ENCODE data around the gene ZNF394. TPM values are rescaled to one million over a fixed set of nuclear protein-coding genes. Genes with fewer than 3 reads are reported as not detected.
"Not testable (repeated sequence)": the region's sequence is repeated elsewhere in the genome, so short reads cannot be mapped to it uniquely, and the experiment has no call there.

Gene ZNF394
- total RNA-seq, result 10 to 100 TPM; 22.5 to 41.2 (median 23.1) TPM

- Histone ChIP-seq H3K9me3 (peaks cover 0 to 7% (median under 1%) of the 10 kb centered on the region in 3 donors), H3K4me3 (peak within 1 kb of the TSS; percentile 73 to 86 (median 80)), H3K27ac (peak within 1 kb of the TSS; percentile 92 to 100 (median 98)), H3K36me3 (peaks cover 6 to 38% (median 11%) of the 10 kb centered on the region in 3 donors), H3K4me1 (peaks cover 20 to 41% (median 26%) of the 10 kb centered on the region in 3 donors), H3K27me3 (no peaks in the 10 kb centered on the region)
- TF ChIP-seq CTCF (IDR thresholded peaks at IDR 0.05), result peak in 1 of 6 experiments; percentile 8
- peak in 3 of 4 donors; percentile 55 to 80 (median 74) for TF ChIP-seq POLR2A (IDR thresholded peaks at IDR 0.05)
- intact Hi-C loops (cut with DNase I), result no loop called here
- WGBS, 2 donors, result 2% methylated on average over 26 to 33 of the region's 68 CpGs
- DNase-seq, result peak; percentile 70
Observed at GRCh38 chr7:99499721-99500636, at the start of gene ZNF394. TSS of gene ZNF394 (minus strand) at chr7:99500281. CDS start at chr7:99500093, 188 bp downstream.

- H3K4me3 ChIP-seq; intact Hi-C loops (cut with DNase I); DNase-seq; H3K27ac ChIP-seq; H3K27me3 ChIP-seq; H3K9me3 ChIP-seq: not testable (repeated sequence)
- WGBS, 2 donors, result no CpG with 5 or more reads among the region's 2 CpGs
- Histone ChIP-seq H3K36me3 (peaks cover 4 to 33% (median 6%) of the 10 kb centered on the region in 3 donors), H3K4me1 (peaks cover 7 to 19% (median 14%) of the 10 kb centered on the region in 3 donors)
Observed at GRCh38 chr7:99549545-99549944, 49.5 kb upstream of the ZNF394 start.

- H3K4me3 ChIP-seq; H3K4me1 ChIP-seq; intact Hi-C loops (cut with DNase I); H3K27ac ChIP-seq; DNase-seq; H3K27me3 ChIP-seq: not testable (repeated sequence)
- Histone ChIP-seq H3K36me3 (peaks cover 4 to 31% (median 6%) of the 10 kb centered on the region in 3 donors), H3K9me3 (peaks cover 0 to 36% (median 8%) of the 10 kb centered on the region in 3 donors)
- WGBS, 2 donors, result 96 to 98% methylated on average over 5 of the region's 5 CpGs
Observed at GRCh38 chr7:99545308-99545707, 45.2 kb upstream of the ZNF394 start.

- no peak overlapping the region for H3K4me3 ChIP-seq
- peaks cover 4 to 28% (median 6%) of the 10 kb centered on the region in 3 donors for H3K36me3 ChIP-seq
- peaks cover 0 to 49% (median 15%) of the 10 kb centered on the region in 3 donors for H3K9me3 ChIP-seq
- no peaks in the 10 kb centered on the region for H3K4me1 ChIP-seq
- intact Hi-C loops (cut with DNase I), result no loop called here
- 84 to 89% methylated on average over 5 to 6 of the region's 6 CpGs for WGBS, 2 donors
- no peak for DNase-seq
- H3K27me3 ChIP-seq, result no peaks in the 10 kb centered on the region
- H3K27ac ChIP-seq, result no peak overlapping the region
- no peak for TF ChIP-seq POLR2A (IDR thresholded peaks at IDR 0.05)
- TF ChIP-seq CTCF (IDR thresholded peaks at IDR 0.05), result no peak
Observed at GRCh38 chr7:99543916-99544315, 43.8 kb upstream of the ZNF394 start.

GRCh38 chr7:99543081-99543671, 43.1 kb upstream of the ZNF394 start:
- TF ChIP-seq POLR2A (IDR thresholded peaks at IDR 0.05), result no peak
- no peak for TF ChIP-seq CTCF (IDR thresholded peaks at IDR 0.05)
- H3K9me3 ChIP-seq, result peaks cover 0 to 57% (median 13%) of the 10 kb centered on the region in 3 donors

GRCh38 chr7:99541212-99541611, 41.1 kb upstream of the ZNF394 start:
- intact Hi-C loops (cut with DNase I), result no loop called here

More at GRCh38 chr7:99543081-99543671, 43.1 kb upstream of the ZNF394 start:
- Histone ChIP-seq H3K27ac (no peak overlapping the region), H3K27me3 (no peaks in the 10 kb centered on the region), H3K4me3 (no peak overlapping the region), H3K36me3 (peaks cover 3 to 20% (median 4%) of the 10 kb centered on the region in 3 donors), H3K4me1 (no peaks in the 10 kb centered on the region)
- no peak for DNase-seq
- intact Hi-C loops (cut with DNase I), result no loop called here
- 98 to 99% methylated on average over 12 to 13 of the region's 34 CpGs for WGBS, 2 donors

More at GRCh38 chr7:99541212-99541611, 41.1 kb upstream of the ZNF394 start:
- H3K9me3 ChIP-seq, result peaks cover 0 to 59% (median 11%) of the 10 kb centered on the region in 3 donors
- H3K4me1 ChIP-seq, result no peaks in the 10 kb centered on the region
- 85 to 87% methylated on average over 9 of the region's 9 CpGs for WGBS, 2 donors
- H3K36me3 ChIP-seq, result peaks cover 0 to 2% (median 0%) of the 10 kb centered on the region in 3 donors
- TF ChIP-seq POLR2A (IDR thresholded peaks at IDR 0.05) (no peak), CTCF (IDR thresholded peaks at IDR 0.05) (no peak)
- H3K27ac ChIP-seq, result no peak overlapping the region
- H3K27me3 ChIP-seq, result no peaks in the 10 kb centered on the region
- DNase-seq, result no peak
- H3K4me3 ChIP-seq, result no peak overlapping the region
